Medulla oblongata (tissue), 1 donor: ENCODE measurements around the gene VWA5A.
A peak's percentile ranks its signal among the peaks of the same experiment; 100 is the strongest.
"Not testable (repeated sequence)": the region's sequence is repeated elsewhere in the genome, so short reads cannot be mapped to it uniquely, and the experiment has no call there.

Source experiments
- DNase-seq: peaks from one replicate; pipeline ENCODE4 v3.0.0-alpha.2; 2015; ENCODE audit errors: extremely low spot score

The VWA5A gene

GRCh38 chr11:124090996-124091395 is 24.3 kb upstream of the VWA5A start:
- no peak for DNase-seq

- DNase-seq = no peak
Observed at GRCh38 chr11:124093330-124093729, 21.9 kb upstream of the VWA5A start.

GRCh38 chr11:124094731-124095130 is 20.5 kb upstream of the VWA5A start:
- no peak for DNase-seq

GRCh38 chr11:124096364-124096763 is 18.9 kb upstream of the VWA5A start:
- DNase-seq = no peak

GRCh38 chr11:124098141-124098540 is 17.1 kb upstream of the VWA5A start:
- no peak for DNase-seq

- no peak for DNase-seq
Observed at GRCh38 chr11:124101737-124102136, 13.5 kb upstream of the VWA5A start.

GRCh38 chr11:124108156-124108555 is 7.1 kb upstream of the VWA5A start:
- DNase-seq = no peak

DNA sequence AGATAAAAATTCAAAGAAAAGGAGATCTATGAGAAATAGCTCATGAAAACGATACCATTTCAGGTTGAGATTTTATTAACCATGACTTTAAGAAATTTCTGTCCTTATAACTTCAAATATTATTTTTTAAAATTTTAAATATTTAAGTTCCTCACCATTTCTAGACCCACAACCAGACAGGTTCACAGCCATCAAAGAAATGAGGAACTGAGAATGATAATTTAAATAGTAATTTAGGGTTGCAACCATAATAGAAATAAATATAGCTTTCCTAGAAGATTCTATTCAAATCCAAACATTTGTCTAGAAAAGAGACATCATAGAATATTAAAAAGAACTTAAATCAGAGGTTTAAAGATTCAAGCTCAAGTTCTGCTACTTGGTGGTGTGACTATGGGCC is 5.9 kb upstream of the VWA5A start:
- no peak for DNase-seq

GRCh38 chr11:124110201-124110600 is 5.0 kb upstream of the VWA5A start:
- DNase-seq = no peak

GRCh38 chr11:124113890-124114289 is 1.4 kb upstream of the VWA5A start:
- no peak for DNase-seq

GRCh38 chr11:124115782-124116616 is 749 bp downstream of the VWA5A start:
- DNase-seq = peak; percentile 8

DNA sequence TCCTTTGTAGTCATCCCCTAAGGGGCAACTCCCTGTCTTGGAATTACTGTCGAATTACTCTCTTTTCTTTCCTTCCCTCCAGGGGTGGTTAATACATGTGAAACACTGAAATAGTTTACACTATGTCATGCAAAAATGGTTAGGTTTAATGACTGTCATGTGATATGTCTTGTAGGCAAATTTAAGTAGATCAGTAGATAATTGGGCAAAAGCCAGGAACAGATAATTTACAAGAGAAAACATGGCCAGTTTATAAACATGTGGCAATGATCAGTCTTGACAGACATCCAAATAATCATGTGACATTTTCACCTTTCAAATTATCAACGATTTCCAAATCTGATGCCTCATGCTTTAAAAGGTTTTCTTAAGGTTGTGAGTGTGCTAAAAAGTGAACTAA is 3.9 kb downstream of the VWA5A start:
- DNase-seq = no peak

GRCh38 chr11:124120891-124121290 is 5.6 kb downstream of the VWA5A start:
- no peak for DNase-seq

DNA sequence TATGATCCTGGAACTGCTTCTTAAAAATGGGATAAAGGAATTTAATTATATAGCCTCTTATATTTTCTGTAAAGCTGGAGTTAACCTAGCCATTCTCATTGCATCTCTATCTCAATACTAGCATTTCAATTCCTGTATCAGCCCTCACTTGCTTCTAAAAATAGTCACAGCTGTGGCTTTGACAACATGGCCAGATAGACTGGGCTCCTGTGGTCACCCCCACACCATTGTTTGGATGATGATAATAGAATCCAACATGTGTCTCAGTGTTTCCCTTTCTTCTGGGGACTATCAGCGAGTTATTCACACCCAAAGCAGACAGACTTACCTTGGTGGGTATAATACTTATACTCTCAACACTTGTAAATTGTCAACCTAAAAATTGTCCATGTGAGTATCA is 6.9 kb downstream of the VWA5A start:
- no peak for DNase-seq

- DNase-seq = no peak
Observed at GRCh38 chr11:124123622-124124021, 8.4 kb downstream of the VWA5A start.

DNA sequence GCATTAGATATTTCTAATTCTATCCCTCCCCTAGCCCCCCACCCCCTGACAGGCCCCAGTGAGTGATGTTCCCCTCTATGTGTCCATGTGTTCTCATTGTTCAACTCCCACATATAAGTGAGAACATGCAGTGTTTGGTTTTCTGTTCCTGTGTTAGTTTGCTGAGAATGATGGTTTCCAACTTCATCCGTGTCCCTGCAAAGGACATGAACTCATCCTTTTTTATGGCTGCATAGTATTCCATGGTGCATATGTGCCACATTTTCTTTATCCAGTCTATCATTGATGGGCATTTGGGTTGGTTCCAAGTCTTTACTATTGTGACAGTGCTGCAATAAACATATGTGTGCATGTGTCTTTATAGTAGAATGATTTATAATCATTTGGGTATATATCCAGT is 11.9 kb downstream of the VWA5A start:
- not testable (repeated sequence) for DNase-seq

DNA sequence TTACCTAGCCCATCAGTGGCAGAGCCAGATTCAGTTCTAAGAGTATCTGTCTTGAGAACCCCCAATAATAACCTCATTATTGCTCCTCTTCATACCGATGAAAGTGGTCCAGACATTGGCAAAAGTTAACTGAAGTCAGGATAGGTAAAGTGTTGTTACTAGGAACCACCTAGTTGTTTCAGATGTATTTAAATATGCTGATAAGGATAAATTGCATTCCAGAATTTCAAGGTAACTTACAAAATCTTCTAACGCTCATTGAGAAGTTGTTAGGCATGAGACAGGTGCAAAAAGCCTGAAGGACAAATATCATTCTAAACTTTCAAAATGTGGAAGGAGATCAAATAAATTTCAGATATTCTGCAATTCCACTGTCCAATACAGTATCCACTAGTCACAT is 27.8 kb downstream of the VWA5A start:
- no peak for DNase-seq

DNA sequence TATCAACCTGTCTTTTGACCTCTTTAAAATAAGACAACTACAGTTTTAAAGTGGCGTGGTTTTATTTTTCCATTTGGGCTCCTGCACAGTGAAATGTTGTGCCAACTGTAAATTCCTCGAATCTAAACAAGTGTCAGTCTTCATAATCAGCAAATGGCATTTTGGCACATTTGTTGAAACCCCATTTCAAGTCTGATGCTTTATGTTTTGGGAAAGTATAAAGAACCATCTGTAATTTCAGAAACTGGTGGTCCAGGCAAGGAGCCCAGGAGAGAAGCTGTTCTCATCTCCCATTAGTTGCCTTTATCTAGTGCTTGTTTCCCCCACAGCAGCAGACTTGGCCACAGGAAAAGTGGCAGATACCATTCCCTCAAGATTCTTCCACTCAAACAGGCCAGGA is 32.7 kb downstream of the VWA5A start:
- no peak for DNase-seq

GRCh38 chr11:124150684-124151083 is 35.4 kb downstream of the VWA5A start:
- no peak for DNase-seq

- DNase-seq = no peak
Observed at GRCh38 chr11:124152770-124153407, 37.6 kb downstream of the VWA5A start.

DNA sequence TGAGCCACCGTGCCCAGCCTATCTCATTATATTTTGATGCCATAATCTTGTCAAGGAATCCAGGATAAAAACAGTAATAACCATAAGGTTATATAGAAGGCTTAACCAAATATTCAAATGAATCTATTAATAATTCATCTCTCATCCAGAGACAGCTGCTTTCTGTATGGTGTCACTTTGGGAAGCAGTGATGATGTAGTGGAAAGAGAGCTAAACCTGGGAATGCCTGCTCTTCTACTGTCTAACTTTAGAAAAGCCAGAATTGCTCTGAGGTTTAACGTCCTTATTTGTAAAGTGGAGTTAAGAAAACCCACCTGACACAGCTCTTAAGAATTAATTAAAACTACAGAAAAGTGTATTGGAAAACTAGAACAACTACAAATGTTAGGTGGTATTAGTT is 38.6 kb downstream of the VWA5A start:
- no peak for DNase-seq

DNA sequence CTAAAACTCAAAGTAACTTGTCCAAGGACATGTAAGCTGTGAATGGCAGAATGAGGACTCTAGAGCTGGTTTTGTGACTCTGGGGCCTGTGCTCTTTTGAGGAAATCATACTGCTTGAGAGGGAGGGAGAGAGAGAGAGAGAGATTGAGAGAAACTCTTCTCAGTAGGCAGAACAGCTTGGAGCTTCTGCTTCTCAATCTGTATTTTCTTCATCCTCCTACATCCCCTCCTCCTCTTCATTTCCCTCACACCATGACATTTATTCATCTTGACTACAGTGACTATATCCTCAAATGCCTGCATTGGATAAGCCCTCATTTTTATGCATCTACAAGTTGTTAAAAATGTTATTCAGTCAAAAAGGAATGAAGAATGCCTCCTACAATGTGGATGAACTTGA is 44.2 kb downstream of the VWA5A start:
- no peak for DNase-seq

GRCh38 chr11:124160986-124161385 is 45.7 kb downstream of the VWA5A start:
- no peak for DNase-seq
